Measurements from ENCODE around the gene TXNL4A.

GRCh38 chr18:79988071-79988450 lies 302 bp downstream of the TXNL4A start:
- no peak for TF ChIP-seq POLR2AphosphoS5 (IDR thresholded peaks at IDR 0.05; ENCODE audit: low read depth, low read length)
- no peak for TF ChIP-seq TAF1 (IDR thresholded peaks at IDR 0.05; ENCODE audit: borderline replicate concordance, insufficient read depth, low read length)
- TF ChIP-seq SIN3A (IDR thresholded peaks at IDR 0.05; ENCODE audit: borderline replicate concordance, insufficient read depth, low read length) = no peak; the same call in 1 of the 2 replicates

All from PFSK-1 (cell line).